ENCODE data around the gene FBLN2.

FBLN2 gene

DNA sequence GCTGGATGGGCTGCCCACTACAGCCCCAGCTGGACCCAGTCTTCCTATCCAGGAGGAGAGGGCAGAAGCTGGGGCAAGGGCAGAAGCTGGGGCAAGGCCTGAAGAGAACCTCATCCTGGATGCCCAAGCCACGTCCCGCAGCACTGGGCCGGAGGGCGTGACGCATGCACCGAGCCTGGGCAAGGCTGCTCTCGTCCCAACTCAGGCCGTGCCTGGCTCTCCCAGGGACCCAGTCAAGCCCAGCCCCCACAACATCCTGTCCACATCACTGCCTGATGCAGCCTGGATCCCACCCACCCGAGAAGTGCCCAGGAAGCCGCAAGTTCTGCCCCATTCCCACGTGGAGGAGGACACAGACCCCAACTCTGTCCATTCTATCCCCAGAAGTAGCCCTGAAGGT lies 22.3 kb downstream of the FBLN2 start:
- H3K4me3 ChIP-seq (replicated peaks; ENCODE audit: insufficient read depth, low read length), result no peak overlapping the region
- DNase-seq (ENCODE audit: low read depth in 1 of 2, low spot score in 1 of 2), result no peak
- TF ChIP-seq, protein P1, sequence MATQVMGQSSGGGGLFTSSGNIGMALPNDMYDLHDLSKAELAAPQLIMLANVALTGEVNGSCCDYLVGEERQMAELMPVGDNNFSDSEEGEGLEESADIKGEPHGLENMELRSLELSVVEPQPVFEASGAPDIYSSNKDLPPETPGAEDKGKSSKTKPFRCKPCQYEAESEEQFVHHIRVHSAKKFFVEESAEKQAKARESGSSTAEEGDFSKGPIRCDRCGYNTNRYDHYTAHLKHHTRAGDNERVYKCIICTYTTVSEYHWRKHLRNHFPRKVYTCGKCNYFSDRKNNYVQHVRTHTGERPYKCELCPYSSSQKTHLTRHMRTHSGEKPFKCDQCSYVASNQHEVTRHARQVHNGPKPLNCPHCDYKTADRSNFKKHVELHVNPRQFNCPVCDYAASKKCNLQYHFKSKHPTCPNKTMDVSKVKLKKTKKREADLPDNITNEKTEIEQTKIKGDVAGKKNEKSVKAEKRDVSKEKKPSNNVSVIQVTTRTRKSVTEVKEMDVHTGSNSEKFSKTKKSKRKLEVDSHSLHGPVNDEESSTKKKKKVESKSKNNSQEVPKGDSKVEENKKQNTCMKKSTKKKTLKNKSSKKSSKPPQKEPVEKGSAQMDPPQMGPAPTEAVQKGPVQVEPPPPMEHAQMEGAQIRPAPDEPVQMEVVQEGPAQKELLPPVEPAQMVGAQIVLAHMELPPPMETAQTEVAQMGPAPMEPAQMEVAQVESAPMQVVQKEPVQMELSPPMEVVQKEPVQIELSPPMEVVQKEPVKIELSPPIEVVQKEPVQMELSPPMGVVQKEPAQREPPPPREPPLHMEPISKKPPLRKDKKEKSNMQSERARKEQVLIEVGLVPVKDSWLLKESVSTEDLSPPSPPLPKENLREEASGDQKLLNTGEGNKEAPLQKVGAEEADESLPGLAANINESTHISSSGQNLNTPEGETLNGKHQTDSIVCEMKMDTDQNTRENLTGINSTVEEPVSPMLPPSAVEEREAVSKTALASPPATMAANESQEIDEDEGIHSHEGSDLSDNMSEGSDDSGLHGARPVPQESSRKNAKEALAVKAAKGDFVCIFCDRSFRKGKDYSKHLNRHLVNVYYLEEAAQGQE (IDR thresholded peaks at IDR 0.05; ENCODE audit: insufficient replicate concordance, low read depth), result no peak
- TF ChIP-seq POLR2AphosphoS5 (IDR thresholded peaks at IDR 0.05; ENCODE audit: low read depth) (no peak), SPI1 (IDR thresholded peaks at IDR 0.05; ENCODE audit: borderline replicate concordance, low read depth) (no peak), GABPA (IDR thresholded peaks at IDR 0.05; ENCODE audit: low read depth) (no peak)
- TF ChIP-seq, protein P2, sequence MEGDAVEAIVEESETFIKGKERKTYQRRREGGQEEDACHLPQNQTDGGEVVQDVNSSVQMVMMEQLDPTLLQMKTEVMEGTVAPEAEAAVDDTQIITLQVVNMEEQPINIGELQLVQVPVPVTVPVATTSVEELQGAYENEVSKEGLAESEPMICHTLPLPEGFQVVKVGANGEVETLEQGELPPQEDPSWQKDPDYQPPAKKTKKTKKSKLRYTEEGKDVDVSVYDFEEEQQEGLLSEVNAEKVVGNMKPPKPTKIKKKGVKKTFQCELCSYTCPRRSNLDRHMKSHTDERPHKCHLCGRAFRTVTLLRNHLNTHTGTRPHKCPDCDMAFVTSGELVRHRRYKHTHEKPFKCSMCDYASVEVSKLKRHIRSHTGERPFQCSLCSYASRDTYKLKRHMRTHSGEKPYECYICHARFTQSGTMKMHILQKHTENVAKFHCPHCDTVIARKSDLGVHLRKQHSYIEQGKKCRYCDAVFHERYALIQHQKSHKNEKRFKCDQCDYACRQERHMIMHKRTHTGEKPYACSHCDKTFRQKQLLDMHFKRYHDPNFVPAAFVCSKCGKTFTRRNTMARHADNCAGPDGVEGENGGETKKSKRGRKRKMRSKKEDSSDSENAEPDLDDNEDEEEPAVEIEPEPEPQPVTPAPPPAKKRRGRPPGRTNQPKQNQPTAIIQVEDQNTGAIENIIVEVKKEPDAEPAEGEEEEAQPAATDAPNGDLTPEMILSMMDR (IDR thresholded peaks at IDR 0.05; ENCODE audit: insufficient read depth, low read length), result no peak
- no peak overlapping the region for H3K27ac ChIP-seq (replicated peaks)
- H3K27me3 ChIP-seq (ENCODE audit: insufficient read depth, poor library complexity, severe bottlenecking), result no peaks in the 10 kb centered on the region

DNA sequence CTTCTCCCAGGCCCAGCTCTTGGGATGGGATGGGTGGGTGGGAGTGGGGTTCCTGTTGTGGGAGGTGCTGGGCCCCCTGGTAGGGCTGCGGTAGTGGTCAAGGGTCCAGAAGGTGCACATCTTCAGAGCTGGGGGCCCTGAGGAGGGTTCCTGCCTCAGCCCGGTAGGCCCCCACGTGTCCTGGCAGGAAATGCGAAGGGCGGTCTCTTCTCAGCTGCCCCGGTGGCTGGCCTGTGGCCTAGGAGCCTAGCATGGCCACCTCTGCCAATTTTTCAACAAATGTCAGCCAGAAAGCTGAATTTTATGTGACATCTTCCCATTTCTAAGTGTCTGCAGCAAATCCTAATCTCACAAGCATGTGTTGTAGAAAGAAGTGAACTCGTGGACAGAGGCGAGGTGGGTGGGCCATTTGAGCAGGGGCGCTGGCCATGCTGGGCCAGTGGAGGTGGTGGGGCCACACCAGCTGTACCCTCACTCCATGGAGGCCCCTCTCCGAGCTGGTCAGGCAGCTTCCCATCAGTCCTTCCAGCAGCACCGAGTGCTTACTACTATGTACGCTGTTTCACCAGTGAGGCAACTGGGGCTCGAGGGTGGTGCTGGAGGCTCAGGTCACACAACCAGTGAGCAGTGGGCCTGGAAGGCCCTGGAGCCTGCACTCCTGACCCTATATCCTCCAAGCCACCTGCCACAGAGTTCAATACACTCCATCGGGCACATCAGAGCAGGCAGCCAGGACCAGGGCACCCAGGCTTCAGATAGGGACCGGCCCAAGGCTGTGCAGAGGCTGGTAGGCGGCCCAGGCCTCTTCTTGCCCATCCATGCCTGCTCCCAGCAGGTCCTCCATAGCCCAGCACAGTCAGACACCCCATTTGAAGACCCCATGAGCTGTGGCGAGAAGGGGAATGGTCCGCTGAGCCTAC lies 23.2 kb downstream of the FBLN2 start:
- no peaks in the 10 kb centered on the region for H3K27me3 ChIP-seq (ENCODE audit: insufficient read depth, poor library complexity, severe bottlenecking)
- TF ChIP-seq GABPA (IDR thresholded peaks at IDR 0.05; ENCODE audit: low read depth) (no peak), SPI1 (IDR thresholded peaks at IDR 0.05; ENCODE audit: borderline replicate concordance, low read depth) (no peak), POLR2AphosphoS5 (IDR thresholded peaks at IDR 0.05; ENCODE audit: low read depth) (no peak)
- TF ChIP-seq, protein P2 (IDR thresholded peaks at IDR 0.05; ENCODE audit: insufficient read depth, low read length), result no peak
- TF ChIP-seq, protein P1 (IDR thresholded peaks at IDR 0.05; ENCODE audit: insufficient replicate concordance, low read depth), result no peak
- H3K27ac ChIP-seq (replicated peaks), result no peak overlapping the region
- no peak overlapping the region for H3K4me3 ChIP-seq (replicated peaks; ENCODE audit: insufficient read depth, low read length)
- no peak for DNase-seq (ENCODE audit: low read depth in 1 of 2, low spot score in 1 of 2)

DNA sequence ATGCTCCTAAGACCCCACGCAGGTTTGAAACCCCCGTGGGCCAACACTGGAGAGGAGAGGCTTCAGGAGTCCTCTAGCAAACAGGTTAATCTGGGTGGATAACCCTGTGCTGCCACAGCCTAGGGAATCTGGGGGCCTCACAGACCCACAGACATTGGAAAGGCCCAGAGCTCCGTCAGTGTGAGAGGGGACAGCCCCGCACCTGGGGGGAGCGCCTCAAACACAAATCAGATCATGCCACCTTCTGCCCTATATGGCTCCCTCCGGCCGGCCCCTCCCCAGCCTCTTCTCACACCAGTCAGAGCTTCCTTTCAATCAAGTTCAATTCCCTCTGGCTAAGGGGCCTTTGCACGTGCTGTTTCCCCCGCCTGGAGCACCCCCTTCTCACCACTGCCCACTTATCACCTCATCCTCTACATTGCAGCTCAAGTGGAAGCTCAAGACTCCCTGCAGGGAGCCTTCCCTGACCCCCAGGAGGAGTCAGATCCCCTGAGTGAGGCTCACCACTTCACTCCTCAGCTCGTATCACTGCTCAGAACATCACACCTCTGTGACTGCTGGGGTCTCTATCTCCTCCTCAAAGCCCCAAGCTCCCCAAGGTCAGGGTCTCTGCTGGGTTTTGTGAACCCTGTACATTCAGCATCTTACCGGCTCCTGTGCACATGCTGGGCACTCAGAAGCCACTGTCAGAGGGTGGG lies 24.1 kb downstream of the FBLN2 start:
- no peak overlapping the region for H3K4me3 ChIP-seq (replicated peaks; ENCODE audit: insufficient read depth, low read length)
- no peaks in the 10 kb centered on the region for H3K27me3 ChIP-seq (ENCODE audit: insufficient read depth, poor library complexity, severe bottlenecking)
- TF ChIP-seq, protein P1 (IDR thresholded peaks at IDR 0.05; ENCODE audit: insufficient replicate concordance, low read depth), result no peak
- TF ChIP-seq SPI1 (IDR thresholded peaks at IDR 0.05; ENCODE audit: borderline replicate concordance, low read depth) (no peak), POLR2AphosphoS5 (IDR thresholded peaks at IDR 0.05; ENCODE audit: low read depth) (no peak), GABPA (IDR thresholded peaks at IDR 0.05; ENCODE audit: low read depth) (no peak)
- TF ChIP-seq, protein P2 (IDR thresholded peaks at IDR 0.05; ENCODE audit: insufficient read depth, low read length), result no peak
- no peak overlapping the region for H3K27ac ChIP-seq (replicated peaks)
- DNase-seq (ENCODE audit: low read depth in 1 of 2, low spot score in 1 of 2), result no peak

Data from HL-60 (cell line).